Measurements from ENCODE around the gene ARHGEF4.

DNA sequence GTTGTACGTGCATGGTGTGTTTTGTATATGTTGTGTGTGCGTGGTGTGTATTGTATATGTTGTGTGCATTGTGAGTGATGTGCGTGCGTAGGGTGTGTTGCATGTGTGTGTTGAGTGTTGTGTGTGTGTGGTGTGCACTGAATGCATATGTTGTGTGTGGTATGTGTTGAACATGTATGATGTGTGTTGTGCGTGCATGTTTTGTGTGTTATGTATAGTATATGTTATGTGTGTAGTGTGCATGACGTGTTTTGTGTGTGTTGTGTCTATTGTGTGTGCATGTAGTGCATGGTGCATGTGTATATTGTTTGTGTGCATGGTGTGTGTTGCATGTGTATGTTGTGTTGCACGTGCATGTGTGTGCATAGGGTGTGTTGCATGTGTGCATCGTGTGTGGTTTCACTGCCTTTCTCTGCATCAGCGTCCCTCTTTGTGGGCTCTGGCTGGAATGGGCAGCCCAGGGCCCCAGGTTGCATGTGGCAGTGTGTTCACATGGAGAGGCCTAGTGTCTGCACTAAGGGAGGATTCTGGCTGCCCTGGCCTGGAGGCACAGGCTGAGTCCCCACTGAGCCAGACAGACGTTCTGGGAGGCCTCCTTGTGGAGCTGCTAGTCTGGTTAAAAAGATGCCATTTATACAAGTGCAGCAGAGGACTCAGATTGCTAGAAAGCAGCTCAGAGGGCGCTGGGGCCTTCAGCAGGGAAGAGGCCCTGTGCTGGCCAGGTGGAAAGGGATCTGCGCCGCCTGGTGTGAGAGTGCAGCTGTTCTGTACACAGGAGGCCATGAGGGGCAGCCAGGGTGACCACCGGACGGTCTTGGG lies 149.3 kb downstream of the ARHGEF4 start:
- TF ChIP-seq, protein P1, sequence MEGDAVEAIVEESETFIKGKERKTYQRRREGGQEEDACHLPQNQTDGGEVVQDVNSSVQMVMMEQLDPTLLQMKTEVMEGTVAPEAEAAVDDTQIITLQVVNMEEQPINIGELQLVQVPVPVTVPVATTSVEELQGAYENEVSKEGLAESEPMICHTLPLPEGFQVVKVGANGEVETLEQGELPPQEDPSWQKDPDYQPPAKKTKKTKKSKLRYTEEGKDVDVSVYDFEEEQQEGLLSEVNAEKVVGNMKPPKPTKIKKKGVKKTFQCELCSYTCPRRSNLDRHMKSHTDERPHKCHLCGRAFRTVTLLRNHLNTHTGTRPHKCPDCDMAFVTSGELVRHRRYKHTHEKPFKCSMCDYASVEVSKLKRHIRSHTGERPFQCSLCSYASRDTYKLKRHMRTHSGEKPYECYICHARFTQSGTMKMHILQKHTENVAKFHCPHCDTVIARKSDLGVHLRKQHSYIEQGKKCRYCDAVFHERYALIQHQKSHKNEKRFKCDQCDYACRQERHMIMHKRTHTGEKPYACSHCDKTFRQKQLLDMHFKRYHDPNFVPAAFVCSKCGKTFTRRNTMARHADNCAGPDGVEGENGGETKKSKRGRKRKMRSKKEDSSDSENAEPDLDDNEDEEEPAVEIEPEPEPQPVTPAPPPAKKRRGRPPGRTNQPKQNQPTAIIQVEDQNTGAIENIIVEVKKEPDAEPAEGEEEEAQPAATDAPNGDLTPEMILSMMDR (conservative IDR thresholded peaks at IDR 0.05; ENCODE audit: low read length), result no peak
- TF ChIP-seq EZH2phosphoT487 (IDR thresholded peaks at IDR 0.05; ENCODE audit: borderline replicate concordance), result no peak

Measured in Loucy (cell line).